Activated T-cell treated with anti-CD3 and anti-CD28 coated beads for 4 hours (primary cell): ENCODE results near the gene SLC25A40.
A peak's percentile ranks its signal among the peaks of the same experiment; 100 is the strongest.
"Not testable (repeated sequence)": the region's sequence is repeated elsewhere in the genome, so short reads cannot be mapped to it uniquely, and the experiment has no call there.

Experiments
- DNase-seq: peaks from one replicate; pipeline ENCODE4 v3.0.0-alpha.2; 2020

The SLC25A40 gene, protein sequence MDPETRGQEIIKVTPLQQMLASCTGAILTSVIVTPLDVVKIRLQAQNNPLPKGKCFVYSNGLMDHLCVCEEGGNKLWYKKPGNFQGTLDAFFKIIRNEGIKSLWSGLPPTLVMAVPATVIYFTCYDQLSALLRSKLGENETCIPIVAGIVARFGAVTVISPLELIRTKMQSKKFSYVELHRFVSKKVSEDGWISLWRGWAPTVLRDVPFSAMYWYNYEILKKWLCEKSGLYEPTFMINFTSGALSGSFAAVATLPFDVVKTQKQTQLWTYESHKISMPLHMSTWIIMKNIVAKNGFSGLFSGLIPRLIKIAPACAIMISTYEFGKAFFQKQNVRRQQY

GRCh38 chr7:87876040-87876868 is at the start of gene SLC25A40, which contains the start of gene DBF4:
TSS of gene SLC25A40 (minus strand) at chr7:87876360. CDS start at chr7:87858727, 17,633 bp downstream.
TSS of gene DBF4 (plus strand) at chr7:87876493. CDS start at chr7:87876733, 240 bp downstream.
- peak; percentile 84 for DNase-seq

DNA sequence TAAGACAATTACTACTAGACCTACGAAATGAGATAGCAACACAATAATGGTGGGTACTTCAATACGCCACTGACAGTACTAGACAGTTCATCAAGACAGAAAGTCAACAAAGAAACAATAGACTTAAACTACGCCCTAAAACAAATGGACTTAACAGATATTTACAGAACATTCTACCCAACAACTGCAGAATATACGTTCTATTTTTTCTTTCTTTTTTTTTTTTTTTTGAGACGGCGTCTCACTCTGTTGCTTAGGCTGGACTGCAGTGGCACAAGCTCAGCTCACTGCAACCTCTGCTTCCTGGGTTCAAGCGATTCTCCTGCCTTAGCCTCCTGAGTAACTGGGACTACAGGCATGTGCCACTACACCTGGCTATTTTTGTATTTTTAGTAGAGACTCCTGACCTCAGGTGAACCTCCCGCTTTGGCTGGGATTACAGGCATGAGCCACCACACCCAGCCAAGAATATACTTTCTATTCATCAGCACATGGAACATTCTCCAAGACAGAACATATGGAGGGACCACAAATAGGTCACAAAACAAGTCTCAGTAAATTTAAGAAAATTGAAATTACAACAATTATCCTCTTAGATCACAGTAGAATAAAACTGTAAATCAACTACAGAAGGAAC is 46.7 kb upstream of the SLC25A40 start:
- DNase-seq: not testable (repeated sequence)

GRCh38 chr7:87920578-87920977 is 44.4 kb upstream of the SLC25A40 start:
- DNase-seq: no peak

DNA sequence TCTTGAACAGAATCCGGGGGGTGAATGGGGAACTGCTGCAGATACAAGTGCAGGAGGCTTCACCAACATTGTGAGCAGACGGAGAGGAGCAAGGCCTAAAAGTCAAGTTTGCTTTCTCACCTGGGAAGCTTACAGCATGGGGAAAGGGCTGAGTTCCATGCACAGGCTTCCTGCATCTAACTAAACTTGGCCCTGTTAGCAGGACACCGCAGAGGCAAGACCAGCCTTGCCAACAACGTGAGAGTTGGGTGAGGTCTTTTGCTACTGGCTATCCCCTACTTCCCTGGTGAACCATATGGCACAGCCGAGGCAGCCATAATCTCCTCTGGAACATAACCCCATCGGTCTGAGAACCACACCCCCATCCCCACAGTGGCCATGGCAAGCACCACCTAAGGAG is 43.7 kb upstream of the SLC25A40 start:
- DNase-seq: no peak

DNA sequence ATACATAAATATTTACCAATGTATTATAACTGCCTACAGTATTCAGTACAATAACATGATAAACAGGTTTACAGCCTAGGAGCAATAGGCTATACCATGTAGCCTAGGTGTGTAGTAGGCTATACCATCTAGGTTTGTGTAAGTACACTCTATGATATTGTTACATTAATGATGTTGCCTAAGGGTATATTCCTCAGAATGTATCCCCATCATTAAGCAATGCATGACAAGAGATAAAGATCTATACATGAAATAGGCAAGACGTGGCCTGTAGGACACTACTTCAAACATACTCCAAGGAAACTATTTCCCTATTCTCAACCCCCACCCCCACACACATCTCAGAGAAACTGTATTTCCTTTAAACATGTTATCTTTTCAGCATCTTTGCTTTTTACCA is 42.6 kb upstream of the SLC25A40 start:
- DNase-seq: no peak

DNA sequence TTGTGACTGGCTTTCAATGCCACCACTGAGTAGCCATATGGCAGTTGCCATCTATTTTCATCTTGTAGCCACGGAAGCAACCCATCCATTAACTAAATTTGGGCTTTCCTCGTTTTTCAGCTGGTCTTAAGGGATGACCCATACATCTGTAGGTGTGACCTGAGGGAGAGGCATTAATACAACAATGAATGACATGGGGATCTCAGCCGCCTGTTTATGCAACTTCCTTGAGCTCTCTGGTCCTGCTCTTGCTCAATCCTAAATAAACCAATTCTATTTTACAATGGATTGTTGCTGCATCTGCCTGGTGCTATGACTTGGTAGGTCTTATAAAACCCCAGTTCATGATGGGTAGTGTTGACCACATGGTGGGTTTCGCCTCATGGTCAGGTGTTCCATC is 36.0 kb upstream of the SLC25A40 start:
- no peak for DNase-seq

DNA sequence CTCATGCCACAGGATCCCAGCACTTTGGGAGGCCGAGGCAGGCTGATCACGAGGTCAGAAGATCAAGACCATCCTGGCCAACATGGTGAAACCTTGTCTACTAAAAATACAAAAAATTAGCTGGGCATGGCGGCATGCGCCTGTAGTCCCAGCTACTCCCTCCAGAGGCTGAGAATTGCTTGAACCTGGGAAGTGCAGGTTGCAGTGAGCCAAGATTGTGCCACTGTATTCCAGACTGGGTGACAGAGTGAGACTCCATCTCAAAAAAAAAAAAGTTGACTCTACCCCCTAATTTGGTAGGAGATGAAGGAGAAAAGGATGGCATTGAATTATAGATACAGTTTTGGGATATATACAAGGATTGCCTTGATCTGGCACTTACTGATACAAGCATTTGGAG is 32.7 kb upstream of the SLC25A40 start:
- DNase-seq: not testable (repeated sequence)

DNA sequence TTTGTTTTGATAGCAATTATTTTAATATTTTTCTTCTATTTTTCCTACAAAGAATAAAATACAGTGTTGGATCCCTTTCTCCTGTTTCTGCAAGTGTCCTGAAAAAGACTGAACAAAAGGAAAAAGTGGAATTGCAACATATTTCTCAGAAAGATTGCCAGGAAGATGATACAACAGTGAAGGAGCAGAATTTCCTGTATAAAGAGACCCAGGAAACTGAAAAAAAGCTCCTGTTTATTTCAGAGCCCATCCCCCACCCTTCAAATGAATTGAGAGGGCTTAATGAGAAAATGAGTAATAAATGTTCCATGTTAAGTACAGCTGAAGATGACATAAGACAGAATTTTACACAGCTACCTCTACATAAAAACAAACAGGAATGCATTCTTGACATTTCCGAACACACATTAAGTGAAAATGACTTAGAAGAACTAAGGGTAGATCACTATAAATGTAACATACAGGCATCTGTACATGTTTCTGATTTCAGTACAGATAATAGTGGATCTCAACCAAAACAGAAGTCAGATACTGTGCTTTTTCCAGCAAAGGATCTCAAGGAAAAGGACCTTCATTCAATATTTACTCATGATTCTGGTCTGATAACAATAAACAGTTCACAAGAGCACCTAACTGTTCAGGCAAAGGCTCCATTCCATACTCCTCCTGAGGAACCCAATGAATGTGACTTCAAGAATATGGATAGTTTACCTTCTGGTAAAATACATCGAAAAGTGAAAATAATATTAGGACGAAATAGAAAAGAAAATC is 31.2 kb upstream of the SLC25A40 start:
- DNase-seq: not testable (repeated sequence)

DNA sequence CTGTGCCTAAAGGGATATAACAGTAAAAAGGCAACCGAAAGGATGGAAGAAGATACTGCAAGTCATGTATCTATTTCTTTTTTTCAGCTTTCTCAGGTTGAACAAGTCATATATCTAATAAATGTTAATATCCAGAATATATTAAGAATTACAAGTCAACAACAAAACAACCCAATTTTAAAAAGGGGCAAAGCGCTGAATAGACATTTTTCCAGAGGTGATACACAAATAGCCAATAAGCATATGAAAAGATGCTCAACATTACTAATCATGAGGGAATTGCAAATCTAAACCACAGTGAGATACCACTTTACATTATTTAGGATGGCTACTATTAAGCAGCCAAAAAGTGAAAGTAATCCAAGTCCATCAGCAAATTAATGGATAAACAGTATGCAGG is 23.1 kb upstream of the SLC25A40 start:
- DNase-seq: no peak

GRCh38 chr7:87895363-87895762 is 19.2 kb upstream of the SLC25A40 start:
- no peak for DNase-seq

DNA sequence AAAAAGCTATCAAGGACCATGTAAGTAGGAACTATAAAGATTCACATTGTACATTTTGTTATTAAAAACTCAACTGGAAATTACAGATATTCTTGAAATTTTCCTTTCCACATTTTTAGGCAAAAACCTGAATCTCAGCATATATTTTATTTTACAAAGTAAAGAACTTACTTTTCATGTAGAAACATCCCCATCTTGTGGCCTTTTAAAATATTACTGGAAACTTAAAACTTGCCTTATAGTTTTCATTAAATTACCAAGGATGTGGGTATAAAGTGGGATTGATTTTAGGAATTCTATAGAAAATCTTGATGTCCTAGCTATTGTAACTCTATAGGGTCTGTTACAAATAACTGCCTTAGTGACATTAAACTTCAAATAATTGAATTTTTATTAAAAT is 10.7 kb upstream of the SLC25A40 start:
- no peak for DNase-seq

GRCh38 chr7:87885018-87885417 is 8.9 kb upstream of the SLC25A40 start:
- DNase-seq: no peak

DNA sequence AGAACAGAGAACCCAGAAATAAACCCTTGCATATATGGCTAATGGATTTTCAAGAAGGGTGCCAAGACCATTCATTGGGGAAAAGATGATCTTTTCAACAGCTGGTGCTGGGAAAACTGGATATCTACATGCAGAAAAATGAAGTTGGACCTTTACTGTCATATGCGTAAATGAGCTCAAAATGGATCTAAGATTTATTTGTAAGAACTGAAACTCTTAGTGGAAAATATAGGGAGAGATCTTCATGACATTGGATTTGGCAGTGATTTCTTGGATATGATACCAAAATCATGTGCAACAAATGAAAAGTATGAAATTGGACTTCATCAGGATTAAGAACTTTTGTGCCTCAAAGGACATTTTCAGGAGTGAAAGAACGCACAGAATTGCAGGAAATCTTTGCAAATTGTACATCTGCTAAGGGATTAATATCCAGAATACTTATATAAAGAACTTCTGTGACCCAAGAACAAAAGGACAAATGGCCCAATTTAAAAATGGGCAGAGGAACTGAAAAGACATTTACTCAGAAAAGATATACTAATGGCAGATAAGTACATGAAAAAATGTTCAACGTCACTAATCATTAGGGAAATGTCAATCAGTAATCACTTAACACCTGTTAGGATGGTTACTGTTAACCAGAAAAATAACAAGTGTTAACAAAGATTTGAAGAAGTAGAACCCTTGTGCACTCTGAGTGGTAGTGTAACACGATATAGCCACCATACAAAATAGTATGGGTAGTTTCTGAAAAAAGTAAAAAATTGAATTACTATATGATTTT is 6.2 kb upstream of the SLC25A40 start:
- DNase-seq: no peak

DNA sequence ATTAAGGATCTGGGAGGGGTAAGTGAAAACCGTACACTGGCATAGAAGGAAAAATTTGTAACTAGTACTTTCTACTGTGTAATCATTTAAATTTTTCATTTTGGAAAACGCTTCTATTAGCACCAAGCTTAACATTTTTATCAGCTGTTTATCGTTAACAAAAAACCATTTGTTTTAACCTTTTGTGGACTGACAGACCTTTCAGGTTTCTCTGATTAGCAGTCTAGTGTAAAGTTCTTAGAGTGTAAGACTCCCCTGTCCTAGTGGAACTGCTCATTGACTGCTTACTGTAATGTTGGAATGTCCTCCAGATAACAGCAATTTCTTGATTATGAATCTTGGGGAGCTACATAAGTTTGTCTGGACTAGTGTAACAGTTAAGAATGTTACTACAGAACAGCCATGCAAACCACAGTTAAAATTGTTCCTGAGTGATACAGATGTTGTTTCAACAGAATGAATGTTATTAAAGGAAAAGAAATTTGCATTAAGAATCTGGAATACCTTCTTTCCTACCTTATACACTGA is 2.1 kb upstream of the SLC25A40 start:
- DNase-seq: no peak

DNA sequence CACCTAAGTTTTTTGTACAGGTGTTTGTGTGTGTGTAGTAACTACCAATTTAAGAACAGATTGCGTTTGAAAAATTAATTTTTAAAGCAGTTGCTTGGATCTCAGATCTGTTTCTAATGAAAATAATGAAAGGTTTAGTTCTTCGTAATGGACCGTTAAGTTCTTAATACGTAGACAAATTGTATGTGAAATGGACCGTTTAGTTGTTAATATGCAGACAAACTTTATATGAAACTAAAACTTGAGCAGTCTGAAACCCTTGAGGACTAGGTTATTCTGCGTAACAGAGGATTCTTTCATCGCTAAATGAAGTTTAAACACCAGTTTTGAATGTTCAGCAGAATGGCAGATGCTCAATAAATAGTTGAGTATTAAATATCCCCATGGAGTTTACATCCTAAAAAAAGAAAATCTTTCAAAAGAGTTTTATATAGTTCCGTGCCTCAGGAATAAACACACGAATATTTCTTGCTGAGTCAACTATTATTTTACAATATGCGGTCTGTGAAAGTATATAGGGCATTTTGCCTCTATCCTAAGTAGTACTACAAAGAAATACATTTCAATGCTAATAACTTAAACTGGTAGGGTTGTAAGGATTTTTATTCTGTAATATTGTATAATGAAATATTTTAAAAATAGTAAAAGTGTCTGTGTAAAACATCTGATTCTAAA is 1.3 kb upstream of the SLC25A40 start:
- no peak for DNase-seq

DNA sequence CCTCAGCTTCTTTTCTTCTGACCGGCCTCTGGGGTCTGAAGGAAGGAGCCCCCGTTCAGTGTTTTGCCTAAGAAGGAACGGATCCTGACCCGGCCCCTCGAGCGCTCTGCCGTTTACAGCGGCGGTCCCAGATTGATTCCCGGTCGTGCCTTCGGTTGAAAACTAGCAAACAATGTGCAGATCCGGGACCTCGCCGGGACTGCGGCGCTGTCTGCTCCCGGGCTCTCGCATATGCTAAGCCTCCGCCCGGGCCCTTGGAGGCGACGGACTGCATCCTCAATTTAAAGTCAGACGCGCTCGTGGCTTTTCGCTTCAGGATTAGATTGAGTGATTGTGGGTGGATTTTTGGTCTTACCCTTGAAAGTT is 692 bp upstream of the SLC25A40 start:
- peak; percentile 36 for DNase-seq

GRCh38 chr7:87875151-87876039 is 765 bp downstream of the SLC25A40 start:
- no peak for DNase-seq

DNA sequence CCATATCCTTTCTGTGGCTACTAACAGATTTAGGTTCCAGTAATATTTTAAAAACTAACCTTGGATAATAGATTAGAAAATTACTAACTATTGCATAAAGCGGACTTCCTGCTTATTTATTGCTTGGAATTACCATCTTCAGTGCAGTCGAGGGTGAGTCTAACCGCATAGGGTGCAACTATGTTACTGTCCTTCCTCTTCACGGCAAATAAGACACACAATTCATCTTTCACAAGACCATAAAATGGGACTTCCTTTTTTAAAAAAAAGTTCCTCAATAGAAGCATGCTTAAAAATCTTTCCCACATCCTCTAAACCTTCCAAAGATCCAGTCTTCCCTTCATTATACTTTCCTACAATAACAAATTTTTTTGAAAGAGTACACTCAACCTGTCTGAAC is 2.1 kb downstream of the SLC25A40 start:
- no peak for DNase-seq

DNA sequence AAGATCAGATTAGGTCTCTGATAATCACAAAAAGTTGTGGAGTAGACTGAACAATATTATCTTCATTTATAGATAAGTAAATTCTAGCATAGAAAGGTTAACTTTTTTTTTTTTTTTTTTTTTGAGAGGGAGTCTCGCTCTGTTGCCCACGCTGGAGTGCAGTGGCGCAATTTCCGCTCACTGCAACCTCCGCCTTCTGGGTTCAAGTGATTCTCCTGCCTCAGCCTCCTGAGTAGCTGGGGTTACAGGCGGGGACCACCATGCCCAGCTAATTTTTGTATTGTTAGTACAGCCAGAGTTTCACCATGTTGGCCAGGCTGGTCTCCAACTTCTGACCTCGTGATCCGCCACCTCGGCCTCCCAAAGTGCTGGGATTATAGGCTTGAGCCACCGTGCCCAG is 2.8 kb downstream of the SLC25A40 start:
- not testable (repeated sequence) for DNase-seq

DNA sequence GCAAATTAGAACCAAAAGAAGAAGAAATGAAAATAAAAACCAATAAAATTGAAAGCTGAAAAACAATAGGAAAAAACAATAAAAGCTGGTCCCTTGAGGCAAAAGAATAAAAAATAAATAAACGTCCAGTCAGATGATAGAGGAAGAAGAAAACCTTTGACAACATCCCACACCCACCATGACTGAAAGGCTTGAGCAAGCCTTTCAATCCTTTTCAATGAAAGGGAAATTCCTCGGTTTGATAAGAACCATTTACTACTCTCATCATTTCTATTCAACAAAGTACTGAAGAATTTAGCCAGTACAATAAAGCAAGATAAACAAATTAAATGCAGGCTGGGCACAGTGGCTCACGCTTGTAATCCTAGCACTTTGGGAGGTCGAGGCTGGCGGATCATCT is 3.8 kb downstream of the SLC25A40 start:
- no peak for DNase-seq
